Thymus (tissue), 11 donors: ENCODE results near the gene SLC26A6. TPM values are rescaled to one million over a fixed set of nuclear protein-coding genes. Genes with fewer than 3 reads are reported as not detected.

Experiments
- DNase-seq, 9 donors: peaks; one replicate each; pipeline ENCODE4 v3.0.0-alpha.2; 2013; ENCODE audit warnings: low spot score in 9 of 9, low read depth in 6 of 9, missing footprints in 1 of 9
- H3K27ac ChIP-seq, 2 donors: one replicate each; pipeline ENCODE4 v1.5.1; 2013; ENCODE audit warnings: control low read depth in 1 of 2, low read depth in 1 of 2, low read length in 1 of 2, mild to moderate bottlenecking in 1 of 2, moderate library complexity in 1 of 2
- H3K27me3 ChIP-seq, 2 donors: one replicate each; pipeline ENCODE4 v1.5.1; 2013; ENCODE audit warnings: low read length in 1 of 2; ENCODE audit not compliant: control insufficient read depth in 2 of 2, insufficient read depth in 1 of 2
- H3K36me3 ChIP-seq, 2 donors: one replicate each; pipeline ENCODE4 v1.5.1; 2013; ENCODE audit warnings: low read length in 1 of 2, mild to moderate bottlenecking in 1 of 2, moderate library complexity in 1 of 2; ENCODE audit not compliant: control insufficient read depth in 2 of 2, insufficient read depth in 2 of 2
- H3K4me1 ChIP-seq, 2 donors: one replicate each; pipeline ENCODE4 v1.5.1; 2013; ENCODE audit warnings: low read length in 2 of 2; ENCODE audit not compliant: control insufficient read depth in 2 of 2, insufficient read depth in 2 of 2
- H3K4me3 ChIP-seq, 2 donors: one replicate each; pipeline ENCODE4 v1.5.1; 2013; ENCODE audit warnings: low read length in 2 of 2, control low read depth in 1 of 2, mild to moderate bottlenecking in 1 of 2
- H3K9me3 ChIP-seq, 2 donors: one replicate each; pipeline ENCODE4 v1.5.1; 2013; ENCODE audit warnings: low read length in 1 of 2, mild to moderate bottlenecking in 1 of 2; ENCODE audit not compliant: control insufficient read depth in 2 of 2, insufficient read depth in 1 of 2
- WGBS: extraction: QIAGEN DNeasy Blood & Tissue Kit; methylation state at CpG from one replicate; pipeline ENCODE4 v1.1.7; 2013; 5-methylcytosine and 5-hydroxymethylcytosine counted together
- polyA plus RNA-seq: library from polyadenylated mRNA; stranded (reverse); fragments of 200-250 nt; gene quantifications from one replicate; pipeline ENCODE4 v1.2.3, GENCODE V29; 2013
- total RNA-seq: library from RNA; stranded (reverse); fragments of 120-200 nt; gene quantifications from one replicate; pipeline ENCODE4 v1.2.4, GENCODE V29; 2013
- donor health status: healthy.

The SLC26A6 gene
- total and polyA plus RNA-seq, 2 donors, result 8.9 to 24.7 TPM

DNA sequence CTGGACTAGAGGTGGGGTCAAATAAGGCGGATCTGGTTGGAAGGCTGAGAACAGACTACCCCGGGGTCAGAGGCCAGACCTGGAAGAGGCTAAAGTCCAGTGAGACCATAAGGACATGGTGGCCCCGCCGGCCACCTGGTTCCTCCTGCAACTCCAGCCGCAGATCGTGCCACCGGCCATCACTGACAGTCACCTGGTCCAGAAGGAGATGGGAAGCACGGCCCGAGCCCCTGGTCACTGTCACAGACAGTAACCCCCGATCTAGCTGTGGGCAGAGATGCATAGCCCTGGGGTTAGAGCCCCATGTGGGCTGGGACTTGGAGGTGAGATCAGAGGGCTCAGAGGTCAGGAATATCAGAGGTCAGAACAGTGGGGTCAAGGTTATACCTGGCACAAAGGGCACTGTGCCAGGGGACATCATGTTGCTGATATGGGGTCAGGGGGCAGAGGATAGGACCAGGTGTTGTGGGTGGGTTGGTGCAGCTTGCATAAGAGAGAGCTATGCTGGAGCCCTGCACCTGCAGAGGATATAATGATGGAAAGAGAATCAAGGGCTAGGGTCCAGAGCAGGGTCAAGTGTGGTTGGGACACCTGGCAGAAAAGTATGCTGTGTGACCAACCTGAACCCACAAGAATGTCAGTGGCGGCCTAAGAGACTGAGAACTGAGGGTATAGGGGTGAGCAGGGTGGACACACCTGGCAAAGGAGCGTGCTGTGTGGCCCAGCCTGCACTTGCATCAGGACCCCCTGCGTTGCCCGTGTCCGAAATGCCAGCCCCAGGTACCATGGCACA lies 17.9 kb upstream of the SLC26A6 start:
- Histone ChIP-seq H3K27me3 (peaks cover 2 to 30% of the 10 kb centered on the region in 2 donors), H3K9me3 (no peaks in the 10 kb centered on the region), H3K4me3 (no peak overlapping the region), H3K36me3 (no peaks in the 10 kb centered on the region), H3K27ac (no peak overlapping the region), H3K4me1 (peaks cover 7 to 18% of the 10 kb centered on the region in 2 donors)
- DNase-seq, result no peak
- WGBS, result 97% methylated on average over 15 of the region's 15 CpGs

DNA sequence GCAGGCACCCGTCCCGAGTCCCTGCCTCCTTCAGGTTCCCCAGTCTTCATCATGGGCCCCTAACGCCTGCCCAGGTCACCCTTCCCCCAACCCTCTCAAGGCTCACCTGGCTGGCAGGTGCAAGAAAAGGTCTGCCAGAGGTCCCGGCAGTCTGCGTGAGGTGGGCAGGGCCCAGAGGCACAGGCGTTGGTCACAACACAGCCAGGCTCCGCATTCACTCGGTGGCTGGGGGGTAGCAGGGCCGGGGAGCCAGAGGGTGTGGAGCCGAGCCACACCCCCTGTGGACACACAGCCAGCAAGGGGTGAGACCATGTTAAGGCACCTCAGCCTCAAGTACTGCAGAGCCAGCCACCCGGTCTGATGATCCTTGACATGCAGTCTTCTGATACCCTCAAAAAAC lies 16.5 kb upstream of the SLC26A6 start:
- H3K9me3 ChIP-seq, result no peaks in the 10 kb centered on the region
- WGBS, result 95% methylated on average over 11 of the region's 11 CpGs
- H3K4me3 ChIP-seq, result no peak overlapping the region
- peaks cover 7 to 13% of the 10 kb centered on the region in 2 donors for H3K4me1 ChIP-seq
- no peaks in the 10 kb centered on the region for H3K36me3 ChIP-seq
- H3K27ac ChIP-seq, result no peak overlapping the region
- H3K27me3 ChIP-seq, result peaks cover 2 to 16% of the 10 kb centered on the region in 2 donors
- no peak for DNase-seq

DNA sequence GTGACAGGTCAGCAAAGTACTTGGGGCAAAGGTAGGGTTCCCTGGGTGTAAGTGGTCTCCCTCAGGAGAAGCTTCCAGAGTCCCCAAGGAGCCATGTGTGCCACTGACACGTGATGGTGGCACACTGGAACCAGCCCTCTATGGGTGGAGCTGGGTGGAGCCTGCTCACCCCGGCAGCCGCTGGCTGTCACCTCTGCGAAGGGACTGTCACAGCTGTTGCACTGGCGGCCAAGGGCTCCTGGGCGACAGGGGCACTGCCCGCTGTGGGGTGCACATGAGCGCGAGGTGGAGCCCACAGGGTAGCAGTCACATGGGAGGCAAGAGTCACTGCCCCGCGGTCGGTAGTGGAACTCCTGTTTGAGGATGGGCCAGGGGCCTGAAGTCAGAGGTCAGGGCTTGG lies 15.5 kb upstream of the SLC26A6 start:
- DNase-seq, result no peak
- H3K4me3 ChIP-seq, result no peak overlapping the region
- H3K36me3 ChIP-seq, result no peaks in the 10 kb centered on the region
- H3K27ac ChIP-seq, result no peak overlapping the region
- WGBS, result 93% methylated on average over 12 of the region's 12 CpGs
- H3K9me3 ChIP-seq, result no peaks in the 10 kb centered on the region
- H3K27me3 ChIP-seq, result peaks cover 2 to 10% of the 10 kb centered on the region in 2 donors
- H3K4me1 ChIP-seq, result peaks cover 5 to 6% of the 10 kb centered on the region in 2 donors

DNA sequence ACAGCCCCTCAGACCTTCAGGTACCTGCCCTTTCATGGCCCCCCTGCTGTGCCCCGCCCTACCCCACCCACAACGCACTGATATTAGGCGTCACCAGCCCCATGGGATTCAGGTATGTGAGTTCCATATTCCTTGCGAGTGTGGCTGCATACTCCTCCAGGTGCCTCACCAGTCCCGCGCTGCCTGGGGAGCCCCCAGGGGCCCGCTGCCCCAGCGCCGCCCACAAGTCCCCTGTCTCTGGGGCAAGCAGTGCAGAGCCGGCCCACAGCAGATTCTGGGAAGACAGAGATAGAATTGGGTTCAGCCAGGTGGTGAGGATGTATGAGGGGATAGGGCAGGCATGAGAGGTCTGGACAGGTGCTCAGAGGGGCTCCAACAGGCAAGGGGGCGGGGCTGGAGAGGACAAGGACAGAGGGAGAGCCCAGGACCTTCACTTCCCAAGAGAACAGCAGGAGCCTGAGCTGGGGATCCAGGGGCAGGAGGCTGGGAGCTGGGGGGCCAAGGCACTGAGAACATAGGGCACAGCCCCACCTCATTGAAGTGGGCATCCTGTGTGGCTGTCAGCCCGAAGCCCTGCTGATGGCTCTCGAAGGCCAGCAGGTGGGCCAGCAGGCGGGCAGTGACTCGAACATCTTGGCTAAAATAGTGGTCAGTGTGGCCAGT lies 13.1 kb upstream of the SLC26A6 start:
- H3K27me3 ChIP-seq, result no peaks in the 10 kb centered on the region
- H3K4me3 ChIP-seq, result no peak overlapping the region
- no peaks in the 10 kb centered on the region for H3K36me3 ChIP-seq
- DNase-seq, result no peak
- WGBS, result 94% methylated on average over 15 of the region's 15 CpGs
- H3K27ac ChIP-seq, result no peak overlapping the region
- no peaks in the 10 kb centered on the region for H3K9me3 ChIP-seq
- no peaks in the 10 kb centered on the region for H3K4me1 ChIP-seq

- 93% methylated on average over 9 of the region's 9 CpGs for WGBS
Measured at GRCh38 chr3:48647714-48648113, 12.5 kb upstream of the SLC26A6 start.

DNA sequence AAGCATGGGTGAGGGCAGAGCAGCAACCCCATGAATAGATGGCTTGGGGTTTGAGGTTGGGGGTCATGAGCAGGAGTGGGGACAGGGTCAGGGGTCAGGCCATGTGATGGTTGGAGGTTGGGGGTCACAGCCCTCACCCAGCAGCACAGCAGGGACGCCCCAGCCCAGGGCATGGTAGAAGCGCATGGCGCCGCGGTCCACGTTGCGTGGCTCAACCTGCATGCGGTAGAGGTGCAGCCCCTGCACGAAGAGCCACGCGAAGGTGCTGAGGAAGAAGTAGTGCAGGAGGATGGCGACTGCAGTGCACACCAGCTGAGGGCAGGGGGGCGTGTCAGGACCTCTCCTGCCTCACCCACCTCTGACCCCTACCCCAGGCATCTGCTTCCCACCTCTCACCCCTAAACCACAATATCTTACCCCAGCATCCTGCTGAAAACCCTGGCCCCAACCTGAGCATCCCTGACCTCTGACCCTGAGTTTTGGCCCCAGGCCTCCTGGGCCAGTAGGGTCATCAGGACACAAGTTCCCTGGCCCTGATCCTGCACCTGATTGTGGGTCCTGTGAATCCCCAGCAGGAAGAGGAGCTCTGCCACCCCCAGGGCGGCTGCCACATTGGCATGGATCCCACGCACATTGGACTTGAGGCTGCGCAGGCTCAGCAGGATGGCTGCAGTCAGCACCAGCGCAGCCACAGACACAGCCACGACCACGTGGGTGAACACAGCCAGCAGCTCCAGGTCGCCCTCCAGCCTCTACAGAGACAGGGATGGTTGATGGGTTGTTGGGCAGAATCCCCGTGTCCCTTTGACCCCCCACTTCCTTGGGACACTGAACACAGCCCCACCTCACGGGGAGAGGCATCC lies 9.9 kb upstream of the SLC26A6 start:
- H3K4me1 ChIP-seq, result no peaks in the 10 kb centered on the region
- no peak for DNase-seq
- H3K36me3 ChIP-seq, result no peaks in the 10 kb centered on the region
- no peaks in the 10 kb centered on the region for H3K27me3 ChIP-seq
- no peak overlapping the region for H3K4me3 ChIP-seq
- WGBS, result 94% methylated on average over 22 of the region's 22 CpGs
- H3K27ac ChIP-seq, result no peak overlapping the region
- H3K9me3 ChIP-seq, result no peaks in the 10 kb centered on the region

More at GRCh38 chr3:48647714-48648113, 12.5 kb upstream of the SLC26A6 start:
- no peak for DNase-seq
- H3K36me3 ChIP-seq, result no peaks in the 10 kb centered on the region
- H3K9me3 ChIP-seq, result no peaks in the 10 kb centered on the region
- no peak overlapping the region for H3K4me3 ChIP-seq
- H3K4me1 ChIP-seq, result no peaks in the 10 kb centered on the region
- H3K27ac ChIP-seq, result no peak overlapping the region
- no peaks in the 10 kb centered on the region for H3K27me3 ChIP-seq

- WGBS, result 97% methylated on average over 12 of the region's 12 CpGs
- no peak for DNase-seq
Measured at GRCh38 chr3:48642605-48643004, 7.3 kb upstream of the SLC26A6 start.

DNA sequence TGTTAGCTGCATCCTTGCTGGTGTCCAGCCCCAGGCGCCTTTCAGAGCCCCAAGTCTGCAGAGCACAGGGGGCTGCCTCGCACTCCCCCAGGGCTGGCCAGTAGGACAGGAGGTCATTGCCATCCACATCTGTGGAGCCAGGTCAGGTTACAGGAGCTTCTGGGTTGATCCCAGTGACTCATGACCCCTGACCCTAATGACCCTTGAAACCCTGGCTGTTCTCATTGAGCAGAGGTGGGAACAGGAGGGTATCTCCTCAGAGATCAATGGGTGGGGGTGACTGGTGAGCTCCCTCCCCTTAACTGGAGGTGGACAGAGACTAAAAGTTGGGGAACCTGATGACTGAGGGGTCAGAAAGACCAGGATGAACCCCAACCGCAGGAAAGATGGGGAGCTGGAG lies 6.1 kb upstream of the SLC26A6 start:
- no peak for DNase-seq
- Histone ChIP-seq H3K9me3 (no peaks in the 10 kb centered on the region), H3K4me1 (peaks cover 0 to 4% of the 10 kb centered on the region in 2 donors), H3K4me3 (no peak overlapping the region), H3K27me3 (no peaks in the 10 kb centered on the region), H3K36me3 (no peaks in the 10 kb centered on the region), H3K27ac (no peak overlapping the region)
- 100% methylated on average over 3 of the region's 3 CpGs for WGBS

More at GRCh38 chr3:48642605-48643004, 7.3 kb upstream of the SLC26A6 start:
- Histone ChIP-seq H3K4me3 (no peak overlapping the region), H3K4me1 (no peaks in the 10 kb centered on the region), H3K27ac (no peak overlapping the region), H3K27me3 (no peaks in the 10 kb centered on the region), H3K36me3 (no peaks in the 10 kb centered on the region), H3K9me3 (no peaks in the 10 kb centered on the region)
